Measurements from ENCODE around the gene TSHZ1.

Gene TSHZ1

DNA sequence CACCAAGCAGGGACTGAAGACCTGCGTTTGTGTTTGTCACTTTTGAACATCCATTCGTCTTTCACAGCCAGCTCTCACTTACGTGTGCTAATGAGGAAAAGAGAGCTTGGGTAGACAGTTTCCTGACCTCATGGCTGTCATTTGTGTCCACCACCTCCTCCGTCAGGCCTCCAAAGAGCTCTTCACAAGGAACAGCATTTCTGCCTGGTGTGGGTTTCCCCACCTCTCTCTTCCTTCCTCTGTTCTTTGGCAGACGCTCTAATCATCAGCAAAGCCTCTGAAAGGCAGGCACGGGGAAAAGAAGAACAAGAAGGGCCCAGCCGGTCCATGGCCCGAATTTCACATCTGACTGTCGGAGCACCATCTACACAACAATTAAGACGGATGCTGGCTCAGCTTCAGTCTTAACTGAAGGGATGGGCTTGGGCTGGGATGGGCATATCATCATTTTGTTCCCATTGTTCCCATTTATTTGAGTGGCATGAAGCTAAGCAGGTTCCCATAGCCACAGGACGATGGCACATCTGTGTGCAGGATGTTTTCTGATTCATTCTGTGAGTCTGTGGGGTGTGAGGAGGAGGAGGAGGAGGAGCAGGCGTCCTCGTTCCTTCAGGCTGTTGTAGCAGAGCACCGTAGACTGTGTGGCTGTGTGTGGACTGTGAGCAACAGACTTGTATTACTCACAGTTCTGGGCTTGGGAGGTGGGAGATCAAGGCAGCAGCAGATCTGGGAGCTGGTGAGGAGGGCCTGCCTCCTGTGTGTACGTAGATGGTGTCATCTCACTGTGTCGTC lies 66.4 kb downstream of the TSHZ1 start:
- H3K27me3 ChIP-seq (ENCODE audit: low read depth) = no peaks in the 10 kb centered on the region

DNA sequence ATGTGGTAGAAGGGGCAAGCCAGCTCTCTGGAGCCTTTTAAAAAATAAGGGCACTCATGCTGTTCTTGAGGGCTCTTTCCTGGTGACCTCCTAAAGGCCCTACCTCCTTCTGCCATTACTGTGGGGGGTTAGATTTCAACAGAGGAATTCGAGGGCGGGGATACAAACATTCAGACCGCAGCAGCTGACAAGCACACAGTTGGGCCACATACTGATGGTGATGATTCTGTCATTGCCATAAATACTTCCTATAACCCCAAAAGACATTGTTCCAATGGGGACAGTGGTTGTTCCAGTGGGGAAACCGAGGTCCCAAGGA lies 67.0 kb downstream of the TSHZ1 start:
- DNase-seq (ENCODE audit: low spot score in 2 of 2) = no peak
- in situ Hi-C loops (cut with MboI; ENCODE audit: low sequenced_read_pairs) = no loop called here
- Histone ChIP-seq H3K4me1 (no peaks in the 10 kb centered on the region), H3K27me3 (ENCODE audit: low read depth) (no peaks in the 10 kb centered on the region), H3K9me3 (no peaks in the 10 kb centered on the region), H3K4me3 (no peak overlapping the region), H3K36me3 (replicated peaks) (no peaks in the 10 kb centered on the region)

More for the DNA sequence above, 66.4 kb downstream of the TSHZ1 start:
- Histone ChIP-seq H3K36me3 (replicated peaks) (no peaks in the 10 kb centered on the region), H3K4me1 (no peaks in the 10 kb centered on the region), H3K9me3 (no peaks in the 10 kb centered on the region), H3K4me3 (no peak overlapping the region)
- in situ Hi-C loops (cut with MboI; ENCODE audit: low sequenced_read_pairs) = no loop called here
- no peak for DNase-seq (ENCODE audit: low spot score in 2 of 2)

DNA sequence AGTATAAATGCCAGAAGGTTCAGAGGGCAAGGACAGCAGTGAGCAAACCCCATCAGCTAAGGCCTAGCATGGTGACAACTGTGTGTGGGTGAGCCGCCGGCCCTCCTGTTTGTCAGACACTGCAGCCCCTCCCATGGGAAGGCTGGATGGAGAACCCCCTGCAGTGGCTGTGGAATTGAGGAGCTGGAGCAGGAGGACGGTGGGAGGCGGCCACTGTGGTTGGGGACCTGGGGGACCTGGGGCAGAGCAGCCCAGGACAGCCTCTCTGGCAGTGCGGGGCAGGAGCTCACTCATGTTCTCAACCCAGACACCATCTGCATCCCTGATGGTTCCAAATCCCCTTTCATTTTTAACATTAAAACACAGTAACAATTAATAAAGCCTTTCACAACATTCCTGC lies 68.8 kb downstream of the TSHZ1 start:
- Histone ChIP-seq H3K4me1 (no peaks in the 10 kb centered on the region), H3K4me3 (no peak overlapping the region), H3K9me3 (no peaks in the 10 kb centered on the region), H3K27me3 (ENCODE audit: low read depth) (no peaks in the 10 kb centered on the region), H3K36me3 (replicated peaks) (no peaks in the 10 kb centered on the region)
- in situ Hi-C loops (cut with MboI; ENCODE audit: low sequenced_read_pairs) = no loop called here
- no peak for DNase-seq (ENCODE audit: low spot score in 2 of 2)

DNA sequence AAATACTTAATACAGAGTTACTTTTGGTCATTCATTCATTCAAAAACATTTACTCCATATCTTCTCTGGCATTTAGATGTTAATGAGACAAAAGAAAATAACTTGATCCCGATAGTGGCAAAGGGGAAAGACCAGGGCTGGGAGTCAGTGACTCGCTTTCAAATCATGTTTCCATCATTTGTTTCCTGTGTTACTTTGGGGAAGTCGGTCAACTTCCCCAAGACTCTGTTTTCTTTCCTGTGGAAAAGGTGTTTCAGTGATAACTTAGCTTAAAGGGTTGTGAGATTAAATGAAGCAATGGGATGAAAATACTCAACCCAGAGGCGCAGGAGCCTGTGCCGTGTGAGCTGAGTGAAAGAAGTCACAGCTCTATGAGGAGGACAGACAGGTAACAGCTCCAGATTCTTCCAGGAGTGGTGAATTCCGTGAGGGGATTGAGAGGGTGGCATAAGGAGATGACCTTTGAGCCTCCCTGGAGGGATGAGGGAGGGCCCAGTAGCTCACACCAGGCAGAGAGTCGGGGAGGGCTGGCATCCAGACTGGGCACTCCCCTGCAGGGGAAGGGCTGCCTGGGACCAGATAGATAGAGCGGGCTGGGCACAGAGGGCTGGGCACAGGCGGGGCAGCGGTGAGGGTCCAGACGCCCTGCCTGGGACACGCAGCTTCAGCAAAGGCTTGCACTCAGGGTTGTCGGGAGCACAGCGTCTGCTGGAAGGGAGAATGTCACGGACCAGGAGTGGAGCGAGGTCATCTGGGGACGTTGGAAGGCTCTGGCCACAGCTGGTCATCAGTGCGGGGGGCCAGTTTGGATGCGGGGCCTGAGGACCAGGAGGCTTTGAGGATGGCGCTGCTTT lies 70.1 kb downstream of the TSHZ1 start:
- H3K4me1 ChIP-seq = no peaks in the 10 kb centered on the region
- in situ Hi-C loops (cut with MboI; ENCODE audit: low sequenced_read_pairs) = no loop called here
- H3K36me3 ChIP-seq (replicated peaks) = no peaks in the 10 kb centered on the region
- H3K27me3 ChIP-seq (ENCODE audit: low read depth) = no peaks in the 10 kb centered on the region
- H3K9me3 ChIP-seq = no peaks in the 10 kb centered on the region
- DNase-seq (ENCODE audit: low spot score in 2 of 2) = no peak
- no peak overlapping the region for H3K4me3 ChIP-seq

DNA sequence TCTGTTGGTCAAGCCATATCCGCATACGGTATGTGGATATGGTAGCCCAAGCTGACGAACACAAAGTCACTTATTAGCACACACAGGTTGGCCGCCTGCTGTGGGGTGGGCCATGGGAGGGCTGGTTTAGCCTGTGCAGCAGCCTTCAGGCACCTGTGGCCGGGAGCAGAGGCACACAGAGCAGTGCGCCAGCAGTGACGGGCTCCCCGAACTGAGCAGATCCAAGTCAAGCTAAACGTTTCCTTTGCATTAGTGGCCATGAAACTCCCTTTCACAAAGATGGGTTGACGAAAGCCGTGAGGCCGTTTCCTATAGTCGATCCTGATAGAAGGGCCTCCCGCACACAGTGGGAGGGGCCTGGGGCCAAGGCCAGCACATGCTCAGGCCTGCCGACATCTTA lies 72.1 kb downstream of the TSHZ1 start:
- DNase-seq (ENCODE audit: low spot score in 2 of 2) = no peak
- Histone ChIP-seq H3K4me1 (no peaks in the 10 kb centered on the region), H3K4me3 (no peak overlapping the region), H3K27me3 (ENCODE audit: low read depth) (no peaks in the 10 kb centered on the region), H3K9me3 (no peaks in the 10 kb centered on the region), H3K36me3 (replicated peaks) (no peaks in the 10 kb centered on the region)
- in situ Hi-C loops (cut with MboI; ENCODE audit: low sequenced_read_pairs) = no loop called here

DNA sequence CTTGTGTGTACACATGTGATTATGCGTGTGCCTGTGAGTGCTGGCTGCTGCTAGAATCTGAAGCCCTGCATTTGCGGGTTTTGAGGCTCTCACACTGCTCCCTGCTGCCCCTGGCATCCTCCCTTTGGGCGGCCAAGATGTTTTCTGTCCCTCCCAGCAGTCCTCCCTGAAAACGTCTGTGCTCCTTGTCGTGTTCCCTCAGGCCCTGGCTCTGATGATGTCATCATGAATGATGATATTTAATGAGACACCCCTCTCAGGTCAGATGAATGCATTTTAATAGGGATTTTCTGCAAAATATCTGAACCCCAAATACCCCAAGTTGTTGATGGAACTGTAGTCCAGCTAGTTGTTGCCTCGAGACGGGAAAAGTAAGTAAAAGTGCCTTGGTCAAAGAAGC lies 73.1 kb downstream of the TSHZ1 start:
- no peak for DNase-seq (ENCODE audit: low spot score in 2 of 2)
- H3K4me1 ChIP-seq = no peaks in the 10 kb centered on the region
- no peak overlapping the region for H3K4me3 ChIP-seq
- H3K36me3 ChIP-seq (replicated peaks) = no peaks in the 10 kb centered on the region
- in situ Hi-C loops (cut with MboI; ENCODE audit: low sequenced_read_pairs) = no loop called here
- H3K9me3 ChIP-seq = no peaks in the 10 kb centered on the region
- H3K27me3 ChIP-seq (ENCODE audit: low read depth) = no peaks in the 10 kb centered on the region

DNA sequence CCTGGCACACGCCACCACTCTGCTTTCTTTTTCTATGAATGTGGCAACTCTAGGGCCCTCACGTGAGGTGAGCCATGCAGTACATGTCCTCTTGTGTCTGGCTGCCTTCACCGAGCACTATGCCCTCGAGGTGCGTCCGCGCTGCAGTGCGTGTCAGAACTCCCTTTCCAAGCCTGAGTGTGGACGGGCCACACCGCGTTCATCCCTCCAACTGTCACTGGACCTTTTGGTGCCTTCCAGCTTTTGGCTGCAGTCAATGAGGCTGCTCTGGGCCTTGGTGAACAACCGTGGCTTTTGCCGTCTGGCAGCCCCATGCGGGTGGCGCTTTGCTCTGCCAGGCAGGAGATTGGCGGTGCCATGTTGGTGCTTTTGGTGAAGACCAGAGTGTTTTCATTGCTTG lies 74.0 kb downstream of the TSHZ1 start:
- Histone ChIP-seq H3K36me3 (replicated peaks) (no peaks in the 10 kb centered on the region), H3K4me3 (no peak overlapping the region), H3K4me1 (no peaks in the 10 kb centered on the region), H3K27me3 (ENCODE audit: low read depth) (no peaks in the 10 kb centered on the region), H3K9me3 (no peaks in the 10 kb centered on the region)
- no peak for DNase-seq (ENCODE audit: low spot score in 2 of 2)
- in situ Hi-C loops (cut with MboI; ENCODE audit: low sequenced_read_pairs) = no loop called here

DNA sequence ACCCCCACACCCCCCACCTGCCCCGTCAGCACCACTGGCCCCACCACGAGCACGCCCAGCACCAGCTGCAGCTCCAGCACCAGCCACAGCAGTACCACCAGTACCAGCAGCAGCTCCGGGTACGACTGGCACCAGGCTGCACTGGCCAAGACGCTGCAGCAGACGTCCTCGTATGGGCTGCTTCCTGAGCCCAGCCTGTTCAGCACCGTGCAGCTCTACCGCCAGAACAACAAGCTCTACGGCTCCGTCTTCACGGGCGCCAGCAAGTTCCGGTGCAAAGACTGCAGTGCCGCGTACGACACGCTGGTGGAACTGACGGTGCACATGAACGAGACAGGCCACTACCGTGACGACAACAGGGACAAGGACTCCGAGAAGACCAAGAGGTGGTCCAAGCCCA lies 75.3 kb downstream of the TSHZ1 start:
- H3K36me3 ChIP-seq (replicated peaks) = no peaks in the 10 kb centered on the region
- no peaks in the 10 kb centered on the region for H3K9me3 ChIP-seq
- H3K4me1 ChIP-seq = no peaks in the 10 kb centered on the region
- no peak for DNase-seq (ENCODE audit: low spot score in 2 of 2)
- in situ Hi-C loops (cut with MboI; ENCODE audit: low sequenced_read_pairs) = no loop called here
- no peaks in the 10 kb centered on the region for H3K27me3 ChIP-seq (ENCODE audit: low read depth)
- no peak overlapping the region for H3K4me3 ChIP-seq

DNA sequence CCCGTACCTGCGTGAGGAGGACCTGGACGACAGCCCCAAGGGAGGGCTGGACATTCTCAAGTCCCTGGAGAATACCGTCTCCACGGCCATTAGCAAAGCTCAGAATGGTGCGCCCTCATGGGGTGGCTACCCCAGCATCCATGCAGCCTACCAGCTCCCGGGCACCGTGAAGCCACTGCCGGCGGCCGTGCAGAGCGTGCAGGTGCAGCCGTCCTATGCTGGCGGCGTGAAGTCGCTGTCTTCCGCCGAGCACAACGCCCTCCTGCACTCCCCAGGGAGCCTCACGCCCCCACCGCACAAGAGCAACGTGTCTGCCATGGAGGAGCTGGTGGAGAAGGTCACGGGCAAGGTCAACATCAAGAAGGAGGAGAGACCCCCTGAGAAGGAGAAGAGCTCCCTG lies 76.4 kb downstream of the TSHZ1 start:
- H3K36me3 ChIP-seq (replicated peaks) = no peaks in the 10 kb centered on the region
- in situ Hi-C loops (cut with MboI; ENCODE audit: low sequenced_read_pairs) = no loop called here
- no peaks in the 10 kb centered on the region for H3K4me1 ChIP-seq
- H3K4me3 ChIP-seq = no peak overlapping the region
- no peak for DNase-seq (ENCODE audit: low spot score in 2 of 2)
- H3K27me3 ChIP-seq (ENCODE audit: low read depth) = no peaks in the 10 kb centered on the region
- no peaks in the 10 kb centered on the region for H3K9me3 ChIP-seq

DNA sequence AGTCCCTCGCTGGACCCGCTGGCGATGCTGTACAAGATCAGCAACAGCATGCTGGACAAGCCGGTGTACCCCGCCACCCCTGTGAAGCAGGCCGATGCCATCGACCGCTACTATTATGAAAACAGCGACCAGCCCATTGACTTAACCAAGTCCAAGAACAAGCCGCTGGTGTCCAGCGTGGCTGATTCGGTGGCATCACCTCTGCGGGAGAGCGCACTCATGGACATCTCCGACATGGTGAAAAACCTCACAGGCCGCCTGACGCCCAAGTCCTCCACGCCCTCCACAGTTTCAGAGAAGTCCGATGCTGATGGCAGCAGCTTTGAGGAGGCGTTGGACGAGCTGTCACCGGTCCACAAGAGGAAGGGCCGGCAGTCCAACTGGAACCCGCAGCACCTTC lies 77.1 kb downstream of the TSHZ1 start:
- in situ Hi-C loops (cut with MboI; ENCODE audit: low sequenced_read_pairs) = no loop called here
- Histone ChIP-seq H3K4me3 (no peak overlapping the region), H3K4me1 (no peaks in the 10 kb centered on the region), H3K27me3 (ENCODE audit: low read depth) (no peaks in the 10 kb centered on the region), H3K36me3 (replicated peaks) (no peaks in the 10 kb centered on the region), H3K9me3 (no peaks in the 10 kb centered on the region)
- no peak for DNase-seq (ENCODE audit: low spot score in 2 of 2)

DNA sequence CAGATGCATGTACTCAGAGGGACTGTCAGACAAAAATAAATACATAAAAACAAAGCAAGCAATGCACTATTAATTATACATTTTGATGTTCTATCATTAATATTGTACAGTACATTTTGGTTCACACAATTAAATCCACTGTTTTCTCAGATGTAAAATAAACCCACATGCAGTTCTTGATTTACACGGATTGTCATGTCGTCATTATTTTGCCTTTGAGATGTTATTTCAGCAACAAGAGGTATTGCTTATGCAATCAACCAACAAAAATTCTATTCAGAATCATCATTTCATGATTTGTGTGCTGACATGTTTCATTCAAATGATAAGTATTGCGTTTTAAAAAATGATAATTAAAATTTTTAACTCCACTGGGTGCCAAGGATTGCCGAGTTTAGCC lies 79.2 kb downstream of the TSHZ1 start:
- Histone ChIP-seq H3K9me3 (no peaks in the 10 kb centered on the region), H3K36me3 (replicated peaks) (no peaks in the 10 kb centered on the region), H3K4me3 (no peak overlapping the region), H3K4me1 (no peaks in the 10 kb centered on the region), H3K27me3 (ENCODE audit: low read depth) (no peaks in the 10 kb centered on the region)
- in situ Hi-C loops (cut with MboI; ENCODE audit: low sequenced_read_pairs) = no loop called here
- no peak for DNase-seq (ENCODE audit: low spot score in 2 of 2)

DNA sequence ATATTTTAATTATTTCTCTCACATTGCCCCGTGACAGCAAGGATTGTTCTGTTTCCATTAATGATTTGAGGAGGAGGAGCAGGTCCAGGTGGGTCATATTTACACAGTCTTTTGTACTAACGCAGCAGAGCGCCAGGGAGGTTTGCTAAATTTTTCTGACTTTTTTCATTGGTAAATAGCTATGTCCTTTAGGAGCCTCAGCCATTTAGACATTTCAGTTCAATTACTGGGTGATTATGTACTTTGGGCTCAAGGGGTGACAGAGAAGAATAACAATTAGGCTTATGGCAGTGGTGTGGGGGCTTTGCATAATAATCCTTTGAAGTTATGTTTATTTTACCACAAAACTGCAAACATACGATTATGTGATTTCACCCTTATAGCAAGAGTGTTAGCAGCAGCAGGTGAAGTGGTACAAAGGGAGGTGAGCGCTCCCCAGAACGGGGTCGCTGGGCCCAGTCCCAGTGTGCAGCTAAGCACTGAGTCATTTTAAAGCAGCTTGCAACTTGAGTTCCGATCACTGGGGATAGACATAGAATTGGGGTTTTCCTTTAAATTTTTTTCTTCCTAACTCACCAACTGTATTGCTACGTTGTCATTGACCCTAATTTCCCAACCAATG lies 80.3 kb downstream of the TSHZ1 start:
- Histone ChIP-seq H3K4me1 (no peaks in the 10 kb centered on the region), H3K9me3 (no peaks in the 10 kb centered on the region), H3K27me3 (ENCODE audit: low read depth) (peaks cover 3% of the 10 kb centered on the region; the same call in 1 of the 2 replicates), H3K4me3 (no peak overlapping the region), H3K36me3 (replicated peaks) (no peaks in the 10 kb centered on the region)
- in situ Hi-C loops (cut with MboI; ENCODE audit: low sequenced_read_pairs) = no loop called here
- no peak for DNase-seq (ENCODE audit: low spot score in 2 of 2)

DNA sequence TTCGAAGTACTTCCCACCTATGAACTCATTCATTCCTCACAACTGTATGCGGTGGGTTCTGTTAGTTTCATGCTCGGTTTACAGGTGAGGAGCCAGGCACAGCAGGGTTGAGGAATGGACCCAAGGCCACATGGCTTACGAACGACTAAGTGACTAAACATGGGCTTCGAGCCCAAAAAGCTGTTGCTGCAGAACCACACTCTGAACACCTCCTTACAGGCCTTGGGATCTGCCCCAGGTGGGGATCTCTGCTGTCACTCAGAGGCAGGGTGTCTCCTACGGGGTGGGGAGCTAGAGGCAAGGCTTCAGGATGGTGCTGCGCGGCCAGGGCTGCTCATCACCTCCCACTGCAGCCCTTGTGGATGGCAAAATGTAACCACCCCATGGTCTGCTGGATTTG lies 80.9 kb downstream of the TSHZ1 start:
- in situ Hi-C loops (cut with MboI; ENCODE audit: low sequenced_read_pairs) = no loop called here
- Histone ChIP-seq H3K4me1 (no peaks in the 10 kb centered on the region), H3K9me3 (no peaks in the 10 kb centered on the region), H3K36me3 (replicated peaks) (no peaks in the 10 kb centered on the region), H3K27me3 (ENCODE audit: low read depth) (peaks cover 4% of the 10 kb centered on the region; the same call in 1 of the 2 replicates), H3K4me3 (no peak overlapping the region)
- no peak for DNase-seq (ENCODE audit: low spot score in 2 of 2)

DNA sequence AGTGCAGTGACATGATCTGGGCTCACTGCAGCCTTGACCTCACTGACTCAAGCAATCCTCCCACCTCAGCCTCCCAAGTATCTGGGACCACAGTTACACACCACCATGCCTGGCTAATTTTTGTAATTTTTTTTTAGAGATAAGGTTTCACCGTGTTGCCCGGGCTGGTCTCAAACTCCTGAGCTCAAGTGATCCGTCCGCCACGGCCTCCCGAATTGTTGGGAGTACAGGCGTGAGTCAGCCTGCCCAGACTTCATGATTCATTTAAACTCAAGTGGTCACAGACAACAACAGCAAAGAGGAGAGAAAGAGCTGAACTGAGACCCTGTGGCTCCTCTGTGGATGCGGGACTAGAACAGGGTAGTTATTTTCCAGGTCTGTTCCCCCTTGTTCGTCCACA lies 83.0 kb downstream of the TSHZ1 start:
- no peaks in the 10 kb centered on the region for H3K4me1 ChIP-seq
- DNase-seq (ENCODE audit: low spot score in 2 of 2) = no peak
- in situ Hi-C loops (cut with MboI; ENCODE audit: low sequenced_read_pairs) = no loop called here
- H3K4me3 ChIP-seq = no peak overlapping the region
- H3K36me3 ChIP-seq (replicated peaks) = no peaks in the 10 kb centered on the region
- no peaks in the 10 kb centered on the region for H3K9me3 ChIP-seq
- H3K27me3 ChIP-seq (ENCODE audit: low read depth) = peaks cover 4% of the 10 kb centered on the region; the same call in 1 of the 2 replicates

Measured in HAP-1 (cell line).